IPS-20b (cell line): ENCODE measurements around the gene CGNL1.

Experiments
- H3K27ac ChIP-seq: one replicate; pipeline ENCODE4 v1.5.1; 2013; ENCODE audit warnings: low read length
- H3K27me3 ChIP-seq: 2 replicates; pipeline ENCODE4 v1.6.1; 2013; ENCODE audit warnings: mild to moderate bottlenecking, low read length, inconsistent platforms; ENCODE audit not compliant: insufficient read depth
- H3K36me3 ChIP-seq: 2 replicates; pipeline ENCODE4 v1.6.1; 2013; ENCODE audit warnings: low read depth, mild to moderate bottlenecking, inconsistent platforms, low read length, moderate library complexity; ENCODE audit not compliant: insufficient read depth
- H3K4me1 ChIP-seq: 2 replicates; pipeline ENCODE4 v1.6.1; 2013; ENCODE audit warnings: mild to moderate bottlenecking, control low read depth, inconsistent platforms, low read length, moderate library complexity; ENCODE audit not compliant: insufficient read depth
- H3K4me3 ChIP-seq: 2 replicates; pipeline ENCODE4 v1.5.1; 2013; ENCODE audit warnings: mild to moderate bottlenecking, low read length, inconsistent platforms
- H3K9ac ChIP-seq: 2 replicates; pipeline ENCODE4 v1.6.1; 2013; ENCODE audit warnings: low read depth, mild to moderate bottlenecking, inconsistent platforms, low read length, moderate library complexity
- H3K9me3 ChIP-seq: 2 replicates; pipeline ENCODE4 v1.6.1; 2013; ENCODE audit warnings: mild to moderate bottlenecking, low read depth, low read length, inconsistent platforms; ENCODE audit not compliant: insufficient read depth

Gene CGNL1

DNA sequence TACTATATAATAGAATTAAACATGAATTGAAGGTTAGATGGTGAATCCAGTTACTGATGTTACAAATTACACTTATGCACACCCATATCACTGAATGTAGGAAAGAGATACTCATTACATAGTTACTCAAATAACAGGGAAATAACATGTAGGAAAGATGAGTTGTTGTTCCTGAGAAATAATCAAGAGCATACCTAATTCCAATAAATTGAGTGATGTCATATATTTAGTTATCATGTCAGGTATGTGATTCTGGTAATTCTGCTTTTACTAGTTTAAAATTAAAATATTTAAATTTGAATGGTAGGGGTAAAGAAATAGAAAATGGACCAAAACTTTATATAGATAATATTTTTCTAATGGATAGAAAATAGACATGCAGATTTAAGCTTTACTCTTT lies 112.8 kb downstream of the CGNL1 start:
- Histone ChIP-seq H3K9ac (no peak overlapping the region), H3K4me3 (no peak overlapping the region), H3K4me1 (peaks cover 13% of the 10 kb centered on the region; the same call in 1 of the 2 replicates)

DNA sequence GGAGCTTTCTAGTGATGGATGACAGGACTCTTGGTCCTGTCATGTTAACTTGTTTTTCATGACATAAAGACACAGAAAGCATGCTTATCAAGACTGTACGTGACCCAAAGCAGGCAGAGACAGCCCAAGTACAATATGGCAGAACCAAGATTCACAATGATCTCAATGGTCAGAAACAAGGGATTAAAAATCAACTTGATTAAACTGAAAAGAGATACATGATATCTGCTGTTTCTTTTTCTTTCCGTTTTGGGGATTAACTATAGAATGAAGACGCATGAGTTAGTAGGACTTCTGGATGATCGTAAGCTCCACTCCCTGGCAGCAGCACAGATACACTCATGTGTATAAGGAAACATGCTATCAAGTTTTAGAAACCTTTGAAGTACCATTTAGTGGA lies 117.0 kb downstream of the CGNL1 start:
- Histone ChIP-seq H3K27me3 (no peaks in the 10 kb centered on the region), H3K9ac (no peak overlapping the region), H3K4me1 (no peaks in the 10 kb centered on the region), H3K9me3 (no peaks in the 10 kb centered on the region), H3K36me3 (peaks cover 13% of the 10 kb centered on the region; the same call in 1 of the 2 replicates), H3K4me3 (no peak overlapping the region), H3K27ac (no peak overlapping the region)

More for the DNA sequence above, 112.8 kb downstream of the CGNL1 start:
- Histone ChIP-seq H3K36me3 (peaks cover 16% of the 10 kb centered on the region; the same call in 1 of the 2 replicates), H3K27me3 (no peaks in the 10 kb centered on the region), H3K27ac (no peak overlapping the region), H3K9me3 (no peaks in the 10 kb centered on the region)

DNA sequence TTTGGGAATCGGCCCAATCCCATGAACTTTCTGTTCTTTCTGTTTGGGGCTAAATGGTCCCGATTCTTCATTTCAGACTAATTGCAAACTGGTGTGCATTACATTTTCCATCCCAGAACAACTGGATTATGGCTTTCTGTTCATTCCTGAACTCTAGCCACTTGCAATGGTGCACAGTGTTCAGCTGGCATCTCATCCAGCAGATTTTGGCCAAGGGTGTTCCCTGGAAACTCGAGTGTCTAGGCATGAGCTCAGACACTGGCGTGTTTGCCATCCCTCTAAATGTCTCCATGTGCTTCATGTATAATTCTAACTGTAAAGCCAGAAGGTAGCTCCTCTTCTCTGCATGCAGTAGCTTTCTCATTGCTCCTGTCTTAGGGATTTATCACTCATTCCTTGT lies 118.3 kb downstream of the CGNL1 start:
- H3K9ac ChIP-seq: no peak overlapping the region
- H3K4me1 ChIP-seq: no peaks in the 10 kb centered on the region
- H3K4me3 ChIP-seq: no peak overlapping the region
- H3K36me3 ChIP-seq: peaks cover 11% of the 10 kb centered on the region; the same call in 1 of the 2 replicates
- no peaks in the 10 kb centered on the region for H3K27me3 ChIP-seq
- no peak overlapping the region for H3K27ac ChIP-seq
- H3K9me3 ChIP-seq: no peaks in the 10 kb centered on the region

DNA sequence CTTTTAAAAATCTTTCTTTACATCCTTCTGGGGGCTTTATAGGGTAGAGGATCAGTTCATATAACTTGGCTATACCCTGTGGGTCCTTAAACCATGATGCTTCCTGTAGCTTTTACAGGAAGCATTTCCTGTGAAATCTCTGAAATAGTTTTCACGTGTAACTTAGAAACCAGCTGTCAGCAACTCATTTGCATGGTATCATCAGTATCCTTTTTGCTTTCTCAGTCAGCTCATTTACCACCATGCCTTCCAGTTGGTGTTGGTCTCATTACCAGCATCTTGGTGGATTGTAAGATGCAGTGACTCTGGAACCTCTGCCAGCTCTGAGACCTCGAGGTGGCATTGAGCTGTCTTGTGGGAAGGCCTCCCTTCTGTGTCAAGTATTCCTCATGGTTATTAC lies 118.7 kb downstream of the CGNL1 start:
- Histone ChIP-seq H3K4me1 (no peaks in the 10 kb centered on the region), H3K4me3 (no peak overlapping the region), H3K9me3 (no peaks in the 10 kb centered on the region), H3K36me3 (peaks cover 11% of the 10 kb centered on the region; the same call in 1 of the 2 replicates), H3K27me3 (no peaks in the 10 kb centered on the region), H3K27ac (no peak overlapping the region), H3K9ac (no peak overlapping the region)

DNA sequence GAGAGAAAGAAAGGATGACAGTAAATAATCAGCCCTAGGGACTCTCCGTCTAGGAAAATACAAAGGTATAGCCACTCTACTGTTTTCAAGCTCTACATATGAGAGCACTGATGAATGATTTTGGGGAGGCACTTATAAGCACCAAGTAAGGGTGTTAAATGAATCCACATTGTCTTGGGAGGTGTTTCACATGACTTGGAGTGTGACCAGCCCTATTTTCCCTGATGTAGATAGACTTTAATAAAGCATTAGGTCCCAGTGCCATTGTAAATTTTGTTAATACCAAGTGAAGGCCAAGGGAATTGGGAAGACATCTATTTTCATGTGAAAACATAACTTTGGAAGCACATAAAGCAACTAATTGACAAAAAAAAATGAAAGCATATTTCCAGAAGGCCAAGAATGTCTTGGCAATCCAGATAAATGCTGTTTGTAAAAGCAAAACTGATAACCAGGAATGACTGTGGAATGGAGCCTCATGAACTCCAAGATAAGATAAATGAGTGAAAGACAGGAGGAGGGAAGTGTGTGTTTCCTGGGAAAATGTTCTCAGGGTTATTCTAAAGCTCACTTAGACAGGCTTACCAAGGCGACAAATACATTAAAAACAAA lies 119.4 kb downstream of the CGNL1 start:
- Histone ChIP-seq H3K9me3 (no peaks in the 10 kb centered on the region), H3K9ac (no peak overlapping the region), H3K27me3 (no peaks in the 10 kb centered on the region), H3K4me3 (no peak overlapping the region), H3K27ac (no peak overlapping the region), H3K4me1 (no peaks in the 10 kb centered on the region), H3K36me3 (peaks cover 11% of the 10 kb centered on the region; the same call in 1 of the 2 replicates)

DNA sequence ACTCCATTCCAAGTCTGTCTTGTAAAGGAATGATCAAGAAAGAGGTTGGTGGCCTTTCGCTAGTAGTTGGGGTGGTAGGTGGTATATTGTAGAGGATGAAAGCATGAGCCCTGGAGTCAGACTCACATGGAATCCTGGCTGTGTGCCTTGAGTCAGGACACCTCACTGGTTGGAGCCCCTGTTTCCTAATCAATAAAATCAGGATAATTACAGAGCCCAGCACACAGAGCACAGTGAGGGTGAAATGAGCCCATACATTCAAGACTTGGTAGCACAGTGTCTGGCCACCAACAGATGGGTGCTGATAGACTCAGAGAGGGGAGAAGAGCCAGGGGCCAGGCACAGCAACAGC lies 120.3 kb downstream of the CGNL1 start:
- no peaks in the 10 kb centered on the region for H3K27me3 ChIP-seq
- H3K9me3 ChIP-seq: no peaks in the 10 kb centered on the region
- H3K9ac ChIP-seq: no peak overlapping the region
- H3K4me3 ChIP-seq: no peak overlapping the region
- no peaks in the 10 kb centered on the region for H3K4me1 ChIP-seq
- no peak overlapping the region for H3K27ac ChIP-seq
- peaks cover 11% of the 10 kb centered on the region; the same call in 1 of the 2 replicates for H3K36me3 ChIP-seq

DNA sequence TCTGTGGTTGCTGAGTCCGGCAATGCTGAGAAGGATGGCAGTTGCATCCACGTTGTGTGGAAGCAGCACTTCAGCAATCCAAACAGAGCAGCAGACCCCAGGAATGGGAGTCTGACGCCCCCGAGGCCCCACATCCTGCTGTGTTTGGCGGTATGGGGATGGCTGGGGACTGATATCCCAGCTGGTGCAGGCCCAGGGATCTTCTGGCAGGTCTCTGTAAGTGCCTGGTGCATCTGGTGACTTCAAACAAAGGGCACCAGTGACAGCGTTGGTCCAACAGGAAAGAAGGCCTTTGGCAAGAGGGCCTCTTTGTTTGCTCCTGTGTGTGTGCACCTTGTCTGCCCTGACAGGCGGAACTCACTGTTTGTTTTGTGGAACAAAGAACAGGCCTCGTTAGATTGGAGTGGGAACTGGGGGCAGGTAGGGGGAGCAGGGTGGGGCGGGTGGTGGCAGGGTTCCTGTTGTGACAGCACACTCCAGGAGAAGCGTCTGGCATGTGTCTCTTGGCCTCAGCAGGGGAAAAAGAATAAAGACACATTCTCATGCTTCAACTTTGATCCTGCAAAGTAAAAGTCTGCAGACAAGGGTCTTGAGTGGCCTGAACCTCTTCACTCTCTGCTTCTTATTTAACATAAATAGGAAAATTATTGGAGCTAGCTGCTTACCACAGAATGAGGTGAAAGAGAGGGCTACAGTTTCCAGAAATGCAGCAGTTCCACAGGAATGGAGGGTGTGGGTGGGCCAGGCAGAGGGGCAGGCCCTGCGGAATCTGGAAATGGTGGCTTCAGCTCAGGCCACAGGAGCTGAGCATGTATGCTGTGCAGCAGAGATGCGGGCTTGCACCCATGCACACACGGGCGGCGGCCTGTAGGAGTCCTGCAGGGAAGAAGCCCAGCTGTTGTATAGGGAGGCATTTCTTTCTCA lies 120.9 kb downstream of the CGNL1 start:
- H3K9me3 ChIP-seq: no peaks in the 10 kb centered on the region
- H3K9ac ChIP-seq: no peak overlapping the region
- H3K27me3 ChIP-seq: no peaks in the 10 kb centered on the region
- H3K4me3 ChIP-seq: no peak overlapping the region
- H3K27ac ChIP-seq: no peak overlapping the region
- peaks cover 4% of the 10 kb centered on the region; the same call in 1 of the 2 replicates for H3K4me1 ChIP-seq
- peaks cover 11% of the 10 kb centered on the region; the same call in 1 of the 2 replicates for H3K36me3 ChIP-seq

DNA sequence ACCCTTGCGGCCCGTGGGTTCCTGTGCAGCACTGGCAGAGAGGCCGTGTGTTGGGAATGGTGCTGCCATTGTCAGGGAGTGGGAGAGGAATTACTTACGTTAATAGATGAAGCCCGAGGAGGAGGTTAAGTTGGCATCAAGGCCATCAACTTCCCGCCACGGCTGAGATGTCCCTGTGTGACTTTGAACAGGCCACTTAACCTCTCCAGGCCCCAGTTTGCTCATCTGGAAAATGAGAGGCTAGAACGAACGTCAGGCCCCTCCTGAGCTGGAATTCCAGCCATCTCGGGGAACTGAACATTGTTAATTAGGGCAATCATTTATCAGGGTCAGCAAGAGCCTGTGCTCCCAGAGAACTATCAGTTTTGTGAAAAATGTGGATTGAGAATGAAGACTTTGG lies 124.0 kb downstream of the CGNL1 start:
- Histone ChIP-seq H3K4me3 (no peak overlapping the region), H3K27ac (no peak overlapping the region), H3K9me3 (no peaks in the 10 kb centered on the region), H3K27me3 (no peaks in the 10 kb centered on the region), H3K36me3 (no peaks in the 10 kb centered on the region; the same call in 1 of the 2 replicates), H3K9ac (no peak overlapping the region), H3K4me1 (peaks cover 5% of the 10 kb centered on the region)

DNA sequence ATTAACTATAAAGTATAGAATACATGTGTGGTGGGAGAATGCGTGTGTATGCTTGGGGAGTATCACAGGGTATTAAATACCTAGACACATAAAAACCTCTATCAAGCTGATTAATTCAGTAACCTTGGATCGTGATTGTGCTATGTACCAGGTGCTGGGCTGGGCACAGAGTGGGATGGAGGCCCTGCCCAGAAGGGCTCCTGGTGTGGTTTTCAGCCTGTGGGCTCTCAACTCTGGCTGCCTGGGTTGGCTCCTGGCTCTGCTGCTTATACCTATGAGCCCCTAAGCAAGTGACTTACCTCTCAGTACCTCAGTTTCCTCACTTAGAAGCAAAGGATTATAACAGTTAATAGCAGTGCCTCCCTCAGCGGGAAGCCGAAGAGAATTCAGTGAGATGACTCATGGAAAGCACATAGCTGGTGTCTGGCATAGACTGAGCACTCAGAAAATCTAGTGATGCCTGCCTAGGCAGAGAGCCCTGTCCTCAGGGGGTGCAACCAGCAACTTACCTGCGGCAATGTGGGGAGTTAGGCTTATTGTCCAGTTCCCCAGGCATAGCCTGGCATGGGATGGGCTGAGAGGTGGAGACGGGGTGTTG lies 124.8 kb downstream of the CGNL1 start:
- Histone ChIP-seq H3K36me3 (no peaks in the 10 kb centered on the region), H3K27me3 (no peaks in the 10 kb centered on the region), H3K4me3 (no peak overlapping the region), H3K9ac (no peak overlapping the region), H3K4me1 (peaks cover 7% of the 10 kb centered on the region), H3K9me3 (no peaks in the 10 kb centered on the region), H3K27ac (no peak overlapping the region)

DNA sequence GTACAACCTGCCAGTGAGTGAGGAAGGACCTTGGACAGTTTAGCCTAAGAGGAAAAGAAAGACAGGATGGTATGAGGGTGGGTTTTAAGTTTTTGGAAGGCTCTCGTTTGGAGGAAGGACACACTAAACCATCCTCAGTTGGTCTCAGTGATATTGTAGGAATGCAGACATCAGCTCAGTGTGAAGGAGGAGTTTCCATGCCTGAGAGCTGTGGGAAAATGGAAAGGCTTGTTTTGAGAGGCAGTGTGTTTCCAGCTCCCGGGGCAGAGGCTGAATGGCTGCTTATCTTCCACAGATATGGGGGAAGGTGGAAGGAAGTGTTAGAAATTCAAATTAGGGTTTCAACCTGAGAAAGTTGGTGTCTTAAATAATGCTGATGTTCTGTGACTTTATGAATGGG lies 125.8 kb downstream of the CGNL1 start:
- Histone ChIP-seq H3K27ac (no peak overlapping the region), H3K4me3 (no peak overlapping the region), H3K9ac (no peak overlapping the region), H3K36me3 (no peaks in the 10 kb centered on the region), H3K9me3 (no peaks in the 10 kb centered on the region), H3K4me1 (peaks cover 10% of the 10 kb centered on the region), H3K27me3 (no peaks in the 10 kb centered on the region)

DNA sequence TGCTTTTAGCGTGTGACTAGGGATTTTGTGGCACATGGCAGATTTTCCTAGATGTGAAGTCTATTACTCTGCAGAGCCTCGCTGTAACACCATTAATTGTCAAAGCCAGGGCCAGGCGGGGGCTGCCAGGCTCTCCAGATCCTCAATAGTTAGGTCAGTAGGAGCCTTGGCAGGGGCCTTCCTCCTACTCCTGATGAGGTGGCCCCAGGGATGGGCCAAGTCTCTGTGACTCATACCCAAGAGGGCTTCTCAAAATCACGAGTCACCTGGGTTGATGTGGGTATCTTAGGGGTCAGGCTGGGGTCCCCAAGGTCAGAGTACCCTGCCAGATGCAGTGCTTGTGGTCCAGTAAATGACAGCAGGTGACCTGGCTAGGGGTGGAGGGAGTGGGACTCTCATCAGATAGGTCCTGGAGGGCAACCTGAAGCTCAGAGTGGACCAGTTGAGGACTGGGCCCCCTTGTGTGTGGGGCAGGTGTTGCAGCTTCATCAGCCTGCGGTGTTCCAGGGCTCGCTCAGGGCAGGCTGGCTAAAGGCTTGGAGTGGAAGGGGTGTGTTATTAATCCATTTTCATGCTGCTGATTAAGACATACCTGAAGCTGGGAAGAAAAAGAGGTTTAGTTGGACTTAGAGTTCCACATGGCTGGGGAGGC lies 126.9 kb downstream of the CGNL1 start:
- Histone ChIP-seq H3K27ac (no peak overlapping the region), H3K4me3 (no peak overlapping the region), H3K9ac (no peak overlapping the region), H3K36me3 (no peaks in the 10 kb centered on the region; the same call in 1 of the 2 replicates), H3K9me3 (no peaks in the 10 kb centered on the region), H3K4me1 (peaks cover 10% of the 10 kb centered on the region), H3K27me3 (no peaks in the 10 kb centered on the region)
